DMS 273 (cell line): Measurements from ENCODE around the gene OR2T3.
"Not testable (repeated sequence)": the region's sequence is repeated elsewhere in the genome, so short reads cannot be mapped to it uniquely, and the experiment has no call there.

Experiments
- DNase-seq: peaks from one replicate; lab custom pipeline; 2025; ENCODE audit not compliant: unreplicated experiment; lab: John Stamatoyannopoulos, UW

OR2T3 gene

GRCh38 chr1:248471154-248471553 is 2.0 kb upstream of the OR2T3 start:
- no peak for DNase-seq

DNA sequence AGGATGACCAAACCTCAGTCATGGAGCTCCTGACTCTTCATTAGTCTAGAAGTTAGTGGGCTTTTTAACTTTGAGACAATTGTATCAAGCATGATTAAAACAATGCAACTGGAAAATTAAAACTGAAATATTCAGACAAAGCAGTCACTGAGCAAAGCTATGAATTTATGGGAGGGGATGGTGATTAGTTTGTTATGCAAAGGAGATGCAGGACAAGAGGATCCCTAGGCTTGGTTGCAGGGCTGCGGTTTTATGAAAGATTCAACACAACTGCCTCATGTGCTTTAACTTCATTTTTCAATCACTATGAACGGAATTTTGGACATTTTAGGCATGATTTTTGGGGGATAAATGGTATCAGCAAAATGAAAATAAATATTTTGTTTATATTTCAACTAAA is 1.0 kb upstream of the OR2T3 start:
- not testable (repeated sequence) for DNase-seq

GRCh38 chr1:248475660-248476059 is 2.5 kb downstream of the OR2T3 start:
- not testable (repeated sequence) for DNase-seq

DNA sequence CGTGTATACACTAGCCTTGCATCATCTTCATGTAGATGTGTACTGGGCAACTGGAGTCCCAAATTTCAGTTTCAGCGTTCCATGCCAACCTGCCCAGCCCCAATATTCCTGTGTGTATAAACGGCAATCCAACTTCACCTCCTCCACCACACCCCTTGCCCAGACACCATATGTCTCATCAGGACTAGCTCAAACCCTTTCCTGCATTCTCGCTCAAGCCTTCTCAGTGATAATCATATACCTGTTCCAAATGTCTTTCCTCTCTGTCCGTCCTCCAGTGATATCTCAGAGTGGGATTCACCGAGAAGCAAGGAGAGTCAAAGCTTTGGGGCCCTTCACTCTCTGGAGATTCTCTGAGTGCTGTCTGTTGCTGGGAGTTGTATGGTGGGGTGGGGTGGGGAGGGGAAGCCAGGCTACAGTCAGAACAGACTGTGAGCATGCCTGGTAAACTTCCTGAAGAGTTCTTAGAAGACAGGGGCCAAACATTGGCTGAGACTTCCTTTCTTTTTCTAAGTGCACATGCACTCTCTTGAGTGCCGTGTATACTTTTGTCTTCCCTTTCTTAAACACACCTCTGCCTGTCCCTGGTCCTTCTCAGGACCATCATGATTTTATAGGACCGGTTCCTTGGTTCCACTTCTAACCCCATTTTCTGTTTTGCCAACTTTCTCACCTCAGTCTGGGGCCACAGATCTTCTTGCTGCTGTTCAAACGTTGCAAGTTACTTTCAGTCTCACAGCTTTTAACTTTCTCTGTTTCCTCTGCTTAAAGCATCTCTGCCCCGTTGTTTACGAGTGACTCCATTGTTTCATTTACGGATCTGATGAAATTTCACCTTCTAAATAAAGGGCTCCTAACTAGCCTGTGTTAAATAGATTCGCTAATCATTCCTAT is 8.8 kb downstream of the OR2T3 start:
- DNase-seq = not testable (repeated sequence)

- DNase-seq = not testable (repeated sequence)
These were observed 15.1 kb downstream of the OR2T3 start, which contains the start of gene OR2T5 for GRCh38 chr1:248488289-248488688. Gene OR2T5, plus strand, starts transcription at chr1:248488589. Its CDS starts 0 bp downstream, at chr1:248488589.

GRCh38 chr1:248496661-248497060 is 23.5 kb downstream of the OR2T3 start:
- not testable (repeated sequence) for DNase-seq

DNA sequence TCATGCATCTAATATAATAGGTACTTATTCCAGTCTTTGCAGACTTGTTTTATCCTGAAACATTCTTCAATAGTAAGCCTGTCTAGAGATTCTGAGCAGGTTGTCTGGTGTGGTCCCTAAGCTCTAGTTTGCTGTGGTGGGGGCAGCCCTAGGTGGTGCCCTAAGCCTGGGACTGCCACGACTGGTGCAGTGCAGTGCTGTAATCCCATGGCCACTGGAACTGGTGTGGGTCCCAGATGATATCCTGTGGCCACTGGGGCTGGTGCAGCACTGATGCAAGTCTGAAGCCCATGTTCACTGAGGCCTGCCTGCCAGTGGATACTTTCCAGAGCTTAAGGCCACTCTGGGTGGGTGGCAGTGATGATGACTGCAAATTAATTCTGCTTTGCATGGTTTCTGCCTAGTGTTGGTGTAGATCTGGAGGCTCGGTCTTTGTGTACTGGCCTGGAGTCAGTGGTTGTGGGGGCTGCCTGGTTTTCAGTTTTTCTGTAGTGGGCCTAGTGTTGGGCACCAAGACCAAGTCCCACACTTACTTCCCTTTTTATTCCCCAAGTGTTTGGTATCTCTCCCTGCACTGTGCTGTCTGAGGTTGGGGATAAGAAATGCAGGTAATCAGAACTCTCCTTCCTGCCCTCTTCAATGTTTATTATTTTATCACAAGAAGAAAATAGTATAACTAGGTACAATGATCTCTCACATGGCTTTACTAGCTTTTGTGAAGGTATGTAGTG is 27.3 kb downstream of the OR2T3 start:
- not testable (repeated sequence) for DNase-seq

- not testable (repeated sequence) for DNase-seq
These were observed 34.6 kb downstream of the OR2T3 start, which contains the start of gene OR2G6 for GRCh38 chr1:248507773-248508172. Gene OR2G6, plus strand, starts transcription at chr1:248508073. Its CDS starts 13,574 bp downstream, at chr1:248521647.

- DNase-seq = not testable (repeated sequence)
These were observed 37.1 kb downstream of the OR2T3 start for GRCh38 chr1:248510217-248510616.

DNA sequence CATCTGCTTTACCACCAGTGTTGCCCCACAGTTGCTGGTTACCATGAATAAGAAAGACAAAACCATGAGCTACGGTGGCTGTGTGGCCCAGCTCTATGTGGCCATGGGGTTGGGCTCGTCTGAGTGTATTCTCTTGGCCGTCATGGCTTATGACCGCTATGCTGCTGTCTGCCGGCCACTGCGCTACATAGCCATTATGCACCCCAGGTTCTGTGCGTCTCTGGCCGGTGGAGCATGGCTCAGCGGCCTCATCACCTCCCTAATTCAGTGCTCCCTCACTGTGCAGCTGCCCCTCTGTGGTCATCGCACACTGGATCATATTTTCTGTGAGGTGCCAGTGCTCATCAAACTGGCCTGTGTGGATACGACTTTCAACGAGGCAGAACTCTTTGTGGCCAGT is 48.7 kb downstream of the OR2T3 start:
- DNase-seq = no peak
